CD4-positive, alpha-beta T cell treated with Interferon alpha-2 for 1 hour (primary cell): ENCODE results near the gene MAGEA9B.
"Not testable (repeated sequence)": the region's sequence is repeated elsewhere in the genome, so short reads cannot be mapped to it uniquely, and the experiment has no call there.

Source experiments
- DNase-seq, 2 donors: peaks; one replicate each; pipeline ENCODE4 v3.0.0-alpha.2; 2020 to 2022

The MAGEA9B gene

DNA sequence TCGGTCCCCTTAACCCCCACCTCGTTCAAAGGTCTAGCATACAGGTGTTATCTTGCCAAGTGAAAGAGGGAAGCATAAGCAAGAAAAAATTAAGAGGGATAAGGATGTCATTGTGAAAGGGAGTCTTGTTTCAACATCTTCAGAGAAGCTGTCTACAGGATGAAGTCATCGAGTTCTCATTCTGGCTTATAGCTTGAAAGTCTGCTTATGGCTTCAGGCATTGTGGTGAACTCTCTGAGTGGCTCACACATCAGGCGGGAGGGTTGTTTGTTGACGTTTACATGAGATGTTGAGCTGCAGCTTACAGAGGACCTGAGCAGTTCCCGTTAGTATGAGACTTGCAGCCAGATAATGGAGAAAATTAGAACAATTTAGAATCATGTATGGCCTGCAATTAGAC is 16.6 kb downstream of the MAGEA9B start:
- DNase-seq, result no peak

DNA sequence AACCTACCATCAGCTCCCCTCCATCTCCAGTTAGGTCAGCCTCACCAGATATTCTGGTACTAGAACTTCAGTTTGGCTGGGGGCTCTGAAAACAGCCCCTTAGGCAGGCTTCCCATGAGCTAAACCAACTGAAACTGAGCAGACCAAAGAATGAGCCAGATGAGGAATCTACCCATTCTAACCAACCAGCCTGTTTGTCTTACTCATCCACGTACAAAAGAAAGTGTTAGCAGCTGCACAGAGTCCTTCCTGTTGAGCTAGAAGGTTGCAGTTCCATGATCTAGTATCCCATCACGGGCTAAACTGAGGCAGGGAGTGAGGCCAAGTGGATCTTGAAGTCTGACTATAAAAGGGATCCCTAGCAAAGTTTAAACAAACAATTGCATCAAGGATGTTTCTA is 17.5 kb downstream of the MAGEA9B start:
- no peak for DNase-seq

DNA sequence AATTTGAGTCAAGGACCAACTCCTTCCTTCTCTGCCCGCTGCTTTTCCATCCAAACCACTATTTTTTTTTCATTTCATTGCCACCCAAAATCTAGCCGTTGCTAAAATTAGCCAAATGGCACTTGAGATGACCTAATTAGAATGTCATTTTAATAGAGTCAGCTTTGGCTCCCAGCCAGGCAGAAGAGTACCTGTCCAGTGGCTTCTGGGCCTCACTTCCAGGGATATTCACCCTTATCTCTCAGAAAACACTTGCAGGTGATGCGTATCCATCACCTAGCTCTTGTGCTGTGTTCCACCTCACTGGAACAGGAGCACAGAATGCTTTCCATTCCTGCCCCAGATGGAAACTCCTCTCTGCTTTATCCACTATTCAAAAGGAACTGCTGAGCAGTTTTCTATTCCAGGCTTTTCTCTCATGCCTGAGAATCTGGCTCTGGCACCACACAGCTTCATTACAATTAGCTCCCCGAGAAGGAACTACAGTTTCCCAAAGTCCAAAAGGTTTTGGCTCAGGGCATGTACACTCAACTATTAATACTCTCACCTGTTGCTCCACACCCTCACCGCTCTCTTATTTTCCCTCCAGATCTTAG is 18.5 kb downstream of the MAGEA9B start:
- no peak for DNase-seq

DNA sequence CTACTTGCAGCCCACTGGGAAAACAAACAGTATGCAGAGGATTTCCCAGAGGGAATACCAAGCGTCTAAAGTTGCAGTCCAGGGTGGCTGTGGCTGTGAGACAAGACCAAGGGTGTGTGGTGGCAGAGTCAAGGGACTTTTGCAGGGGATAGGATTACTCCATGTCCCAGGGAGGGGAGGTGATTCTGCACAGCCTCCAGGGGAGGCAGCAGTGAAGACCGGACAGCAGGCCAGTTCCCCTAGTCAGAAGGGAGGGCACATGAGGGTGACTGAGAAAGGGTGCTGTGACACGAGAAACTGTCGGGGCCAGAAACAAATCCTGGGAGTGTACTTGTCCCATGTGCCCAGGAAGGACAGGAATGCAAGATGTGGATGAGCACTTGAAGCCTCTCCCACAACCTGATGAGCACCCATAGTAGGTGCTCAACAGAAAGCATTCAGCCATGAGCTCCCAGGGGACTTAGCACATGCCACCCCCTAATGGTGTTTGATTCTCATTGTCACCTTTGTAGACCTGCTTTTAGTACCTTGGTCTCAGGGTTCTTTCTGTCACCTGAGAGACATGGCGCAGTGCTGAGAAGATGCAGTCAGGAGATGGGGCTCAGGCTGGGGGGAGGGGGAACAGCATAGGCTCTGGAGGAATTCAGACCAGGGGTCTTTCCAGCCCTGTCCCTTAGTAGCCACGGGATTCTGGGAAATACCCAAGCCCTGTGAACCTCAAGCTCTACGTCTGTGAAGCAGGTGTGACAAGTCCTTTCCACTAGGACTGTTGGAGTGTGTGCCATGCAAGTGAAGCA is 19.4 kb downstream of the MAGEA9B start:
- no peak for DNase-seq

DNA sequence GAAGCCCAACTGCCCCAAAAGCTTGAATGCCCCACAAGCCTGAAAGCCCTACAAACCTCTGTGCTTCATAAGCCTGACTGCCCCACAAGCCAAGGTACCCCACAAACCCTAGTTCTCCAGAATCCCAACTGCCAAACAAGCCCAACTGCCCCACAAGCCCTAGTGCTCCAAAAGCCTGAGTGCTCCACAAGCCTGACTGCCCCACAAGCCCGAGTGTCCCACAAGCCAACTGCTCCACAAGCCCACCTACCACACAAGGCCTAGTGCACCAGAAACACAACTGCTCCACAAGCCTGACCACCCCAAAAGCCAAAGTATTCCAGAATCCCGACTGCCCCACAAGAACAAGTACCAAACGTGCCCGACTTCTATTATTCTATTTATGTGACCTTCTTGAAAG is 23.9 kb downstream of the MAGEA9B start:
- DNase-seq, result no peak

GRCh38 chrX:149555251-149555650 is 32.0 kb downstream of the MAGEA9B start:
- not testable (repeated sequence) for DNase-seq

GRCh38 chrX:149551939-149552248 is 35.4 kb downstream of the MAGEA9B start:
- DNase-seq, result not testable (repeated sequence)

- DNase-seq, result not testable (repeated sequence)
Measured at GRCh38 chrX:149551245-149551938, 35.9 kb downstream of the MAGEA9B start.

DNA sequence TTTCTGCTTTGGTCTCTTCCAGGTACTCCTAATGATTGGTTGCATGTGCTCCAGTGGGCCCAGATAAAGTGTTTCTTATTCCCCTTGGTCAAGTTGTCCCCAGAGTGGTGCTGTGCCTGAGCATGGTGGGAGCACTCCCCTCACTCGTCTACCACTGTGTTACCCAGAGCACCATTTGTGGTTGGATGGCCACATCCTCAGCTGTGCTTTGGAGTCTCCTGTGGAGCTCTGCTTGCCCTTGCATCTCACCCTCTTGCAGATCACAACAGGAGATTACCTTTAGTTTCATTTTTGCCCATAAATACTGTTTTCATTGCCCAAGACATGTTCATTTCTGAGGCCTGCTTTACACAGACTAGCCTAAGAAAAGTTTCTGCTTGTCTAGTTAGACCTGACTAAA is 36.8 kb downstream of the MAGEA9B start:
- DNase-seq, result peak in 1 of 2 donors; percentile 12

- not testable (repeated sequence) for DNase-seq
Measured at GRCh38 chrX:149549701-149550100, 37.6 kb downstream of the MAGEA9B start, which contains the start of gene HSFX3. TSS of gene HSFX3 (minus strand) at chrX:149549924. CDS start at chrX:149549852, 72 bp downstream.

DNA sequence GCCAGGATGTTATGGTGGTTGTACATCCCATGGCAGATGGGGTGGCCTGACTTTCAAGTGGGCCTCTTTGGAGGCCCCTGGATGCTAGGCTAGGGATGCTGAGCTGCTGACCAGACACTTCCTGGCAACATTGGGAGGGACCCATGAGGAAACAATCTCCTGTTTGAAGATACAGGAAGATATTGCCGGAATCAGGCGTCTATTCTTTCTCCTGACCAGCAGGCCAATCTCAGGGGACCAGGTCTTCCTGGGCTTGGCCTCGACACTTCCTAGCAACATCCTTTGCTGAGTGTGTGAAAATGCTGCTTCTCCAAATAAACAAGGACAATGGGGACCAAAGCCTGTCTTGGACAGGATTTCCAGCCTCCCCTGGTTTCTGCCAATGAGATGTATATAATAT is 39.5 kb downstream of the MAGEA9B start:
- not testable (repeated sequence) for DNase-seq

- DNase-seq, result not testable (repeated sequence)
Measured at GRCh38 chrX:149546962-149547361, 40.3 kb downstream of the MAGEA9B start.

DNA sequence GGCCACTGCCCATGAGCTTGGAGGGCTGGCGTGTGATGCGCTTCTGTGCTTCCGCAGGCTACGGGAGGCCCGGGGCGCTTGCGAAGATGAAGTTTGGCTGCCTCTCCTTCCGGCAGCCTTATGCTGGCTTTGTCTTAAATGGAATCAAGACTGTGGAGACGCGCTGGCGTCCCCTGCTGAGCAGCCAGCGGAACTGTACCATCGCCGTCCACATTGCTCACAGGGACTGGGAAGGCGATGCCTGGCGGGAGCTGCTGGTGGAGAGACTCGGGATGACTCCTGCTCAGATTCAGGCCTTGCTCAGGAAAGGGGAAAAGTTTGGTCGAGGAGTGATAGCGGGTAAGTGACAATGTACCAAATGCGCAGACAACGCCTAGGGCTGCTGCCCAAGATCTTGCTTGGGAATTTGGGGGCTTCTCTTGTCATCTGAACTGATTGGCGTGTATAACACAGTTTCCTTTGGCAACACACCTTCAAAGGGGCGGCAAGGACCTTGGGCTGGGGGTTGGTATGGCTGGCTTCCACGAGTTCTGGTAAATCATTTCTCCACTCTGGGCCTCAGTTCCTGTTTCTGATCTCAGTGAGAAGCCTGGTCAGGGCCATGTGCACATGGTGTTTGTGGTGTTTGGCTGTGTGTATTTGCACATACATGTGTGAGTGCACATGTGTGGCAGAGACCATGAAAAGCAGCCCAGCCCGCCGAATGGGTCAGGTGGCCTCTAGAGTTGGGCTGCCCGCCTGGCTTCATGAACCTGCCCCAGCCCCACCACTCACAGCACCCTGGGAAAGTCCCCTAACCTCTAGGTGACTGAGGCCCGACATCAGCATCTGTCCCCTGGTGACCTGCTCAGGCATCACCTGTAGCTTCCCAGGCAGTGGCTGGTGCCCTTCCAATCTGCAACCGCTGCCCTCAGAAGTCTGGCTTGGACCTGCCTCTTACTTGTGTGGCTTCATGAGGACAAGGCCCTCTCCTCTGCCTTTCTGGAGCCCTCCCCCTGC is 41.4 kb downstream of the MAGEA9B start:
- not testable (repeated sequence) for DNase-seq

DNA sequence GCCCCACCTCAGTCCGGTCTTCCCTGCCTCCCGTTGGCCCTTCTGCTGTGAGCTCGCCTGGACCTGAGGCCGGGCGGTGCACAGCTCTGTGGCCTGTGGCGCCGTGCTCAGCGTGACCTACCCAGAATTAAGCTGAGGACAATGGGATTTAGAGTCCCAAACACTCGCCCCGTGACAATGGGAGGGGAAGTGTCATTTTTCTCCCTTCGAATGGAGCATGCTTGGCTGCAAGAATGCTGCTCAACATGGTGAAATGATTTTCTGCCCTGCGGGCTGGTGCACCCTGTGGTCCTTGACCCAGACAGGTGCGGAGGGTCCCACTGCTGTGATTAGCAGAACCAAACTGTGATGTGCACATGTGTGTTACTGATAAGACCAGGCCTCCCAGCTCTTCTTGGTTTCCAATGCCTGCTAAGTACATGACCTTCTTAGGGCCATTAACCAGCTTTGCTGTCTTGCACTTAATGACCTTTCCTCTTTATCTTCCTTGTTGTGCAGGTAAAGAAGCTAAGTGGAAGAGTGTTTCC is 45.7 kb downstream of the MAGEA9B start:
- DNase-seq, result no peak

- peak; percentile 92 to 93 for DNase-seq
Measured at GRCh38 chrX:149540621-149541520, 46.4 kb downstream of the MAGEA9B start, which contains the start of gene EOLA1. TSS of gene EOLA1 (plus strand) at chrX:149541012. CDS start at chrX:149545631, 4,619 bp downstream.

DNA sequence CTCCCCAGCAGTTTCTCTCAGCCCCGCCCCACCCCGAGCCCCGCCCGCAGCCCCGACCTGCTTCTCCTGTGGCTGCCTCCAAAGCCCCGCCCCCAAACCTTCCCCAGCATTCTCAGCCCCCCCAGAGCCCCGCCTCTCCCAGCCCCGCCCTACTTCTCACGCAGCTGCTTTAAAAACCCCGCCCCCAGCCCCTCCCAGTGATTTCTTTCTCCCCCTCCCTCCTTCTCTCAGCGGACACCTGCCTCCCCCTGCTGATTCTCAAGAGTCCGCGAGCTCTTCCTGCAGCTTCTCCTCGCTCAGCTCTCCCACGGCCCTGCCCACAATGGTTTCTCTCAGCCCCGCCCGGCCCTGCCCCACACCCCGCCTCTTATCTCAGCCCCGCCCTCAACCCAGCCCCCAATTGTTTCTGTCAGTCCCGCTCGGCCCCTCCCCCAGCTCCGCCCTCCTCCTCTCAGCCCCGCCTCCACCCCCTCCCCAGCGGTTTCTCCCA is 47.1 kb downstream of the MAGEA9B start:
- peak; percentile 92 to 93 for DNase-seq

DNA sequence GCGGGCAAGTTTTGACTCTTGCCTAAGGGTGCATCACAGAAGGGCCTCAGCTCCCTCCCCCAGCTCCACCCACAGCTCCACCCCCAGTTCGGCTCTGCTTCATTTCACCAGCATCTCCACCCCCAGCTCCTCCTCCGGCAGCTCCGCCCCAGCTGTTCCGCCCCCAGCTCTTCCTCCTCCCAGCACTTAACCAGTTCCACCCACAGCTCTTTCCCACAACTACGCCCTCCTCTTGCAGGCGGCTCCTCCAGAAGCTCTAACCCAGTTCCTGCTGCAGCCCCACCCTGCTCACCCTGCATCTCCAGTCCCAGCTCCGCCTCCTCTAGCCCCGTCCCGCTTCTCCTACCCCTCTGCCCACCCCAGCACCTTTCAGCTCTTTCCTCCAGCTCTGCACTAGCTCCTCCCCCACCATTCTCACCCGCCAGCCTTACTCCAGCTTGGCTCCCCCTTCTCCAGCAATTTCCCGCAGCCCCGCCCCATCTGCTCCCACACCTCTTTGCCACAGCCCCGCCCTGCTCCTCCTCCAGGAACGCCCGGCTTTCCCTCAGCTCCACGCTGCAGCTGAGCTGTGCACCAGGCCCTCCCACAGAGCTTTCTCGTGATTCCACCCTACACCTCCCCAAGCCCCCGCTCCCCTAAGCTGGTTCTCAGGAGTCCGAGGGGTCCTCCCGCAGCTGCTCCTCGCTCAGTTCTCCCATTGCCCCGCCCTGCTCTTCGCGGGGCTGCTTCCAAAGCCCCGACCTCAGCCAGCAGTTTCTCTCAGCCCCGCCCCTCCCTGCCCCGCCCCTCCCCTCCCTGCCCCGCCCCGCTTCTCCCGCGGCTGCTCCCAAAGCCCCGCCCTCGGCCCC is 47.8 kb downstream of the MAGEA9B start:
- DNase-seq, result peak; percentile 94

DNA sequence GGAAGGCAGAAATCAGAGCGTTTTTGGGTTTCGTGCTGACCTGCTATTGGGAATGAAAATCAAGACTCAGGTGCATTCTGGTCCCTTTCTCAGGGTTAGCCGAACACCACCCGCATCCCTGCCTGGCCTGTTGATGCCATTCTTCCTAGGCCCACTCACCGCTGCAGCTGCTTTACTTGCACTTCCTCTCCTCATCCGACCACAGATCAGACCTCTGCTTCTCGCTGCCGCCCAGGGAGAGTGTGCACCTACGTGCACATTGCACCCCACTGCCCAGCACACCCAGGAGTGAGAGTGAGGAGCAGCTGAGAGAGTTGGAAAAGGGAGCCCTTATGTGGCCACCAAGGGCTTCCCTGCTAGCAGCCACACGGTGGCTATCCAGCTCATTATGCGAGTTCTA is 49.8 kb downstream of the MAGEA9B start:
- not testable (repeated sequence) for DNase-seq

DNA sequence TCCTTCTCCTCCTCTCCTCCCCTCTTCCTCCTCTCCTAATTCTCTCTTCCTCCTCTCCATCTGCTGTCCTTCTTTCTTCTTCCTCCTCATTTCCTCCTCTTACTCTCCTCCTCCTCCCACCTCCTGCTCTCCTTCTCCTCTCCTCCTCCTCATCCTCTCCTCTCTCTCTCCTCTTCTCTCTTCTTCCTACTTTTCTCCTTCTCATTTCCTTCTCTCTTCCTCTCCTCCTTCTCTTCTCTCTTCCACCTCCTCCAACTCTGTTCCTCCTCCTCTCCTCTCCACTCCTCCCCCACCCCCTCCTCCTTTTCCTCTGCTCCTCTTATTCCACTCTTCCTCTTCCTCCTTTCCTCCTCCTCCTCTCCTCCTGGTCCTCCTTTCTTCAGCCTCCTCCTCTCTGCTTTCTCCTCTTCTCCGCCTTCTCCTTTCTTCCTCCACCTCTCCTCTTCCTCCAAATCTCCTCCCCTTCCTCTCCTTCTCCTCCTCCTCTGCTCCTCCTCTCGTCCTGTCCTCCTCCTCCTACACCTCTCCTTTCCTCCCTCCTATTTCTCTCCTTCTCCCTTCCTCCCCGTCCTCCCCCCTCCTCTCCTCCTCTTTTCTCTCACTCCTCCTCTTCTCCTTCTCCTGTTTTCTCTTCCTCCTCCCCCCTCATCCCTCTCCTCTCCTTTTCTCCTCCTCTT is 52.2 kb downstream of the MAGEA9B start:
- DNase-seq, result not testable (repeated sequence)
